Measurements from ENCODE around the gene C7orf57. TPM values are rescaled to one million over a fixed set of nuclear protein-coding genes. Genes with fewer than 3 reads are reported as not detected.
A peak's percentile ranks its signal among the peaks of the same experiment; 100 is the strongest.

Gene C7orf57
- total and polyA plus RNA-seq, 4 donors = 1.6 to 14.5 (median 5.8) TPM

GRCh38 chr7:48011951-48012350 is 23.4 kb upstream of the C7orf57 start:
- no peaks in the 10 kb centered on the region for H3K36me3 ChIP-seq (ENCODE audit: control insufficient read depth in 4 of 4, insufficient read depth in 4 of 4, low read length in 4 of 4)
- no peak for TF ChIP-seq CTCF (IDR thresholded peaks at IDR 0.05; ENCODE audit: control extremely low read depth, extremely low read depth)
- peaks cover 0 to 19% (median 6%) of the 10 kb centered on the region in 5 donors for H3K4me1 ChIP-seq (ENCODE audit: control insufficient read depth in 5 of 5, insufficient read depth in 5 of 5, low read length in 5 of 5)
- 80 to 90% methylated on average over 3 of the region's 3 CpGs for WGBS, 2 donors
- H3K27me3 ChIP-seq (ENCODE audit: control insufficient read depth in 3 of 3, insufficient read depth in 3 of 3, low read length in 2 of 3) = no peaks in the 10 kb centered on the region
- no peak overlapping the region for H3K9ac ChIP-seq (ENCODE audit: insufficient read depth in 1 of 2, low read length in 2 of 2)
- no peaks in the 10 kb centered on the region for H3K9me3 ChIP-seq (ENCODE audit: control insufficient read depth in 4 of 4, insufficient read depth in 3 of 4, low read length in 3 of 4)
- DNase-seq (peak; percentile 55 to 91 (median 88)), ATAC-seq (ENCODE audit: insufficient read depth, low FRiP score) (no peak)
- no peak overlapping the region for H3K27ac ChIP-seq (ENCODE audit: low read depth in 1 of 2, low read length in 1 of 2)
- no peak overlapping the region for H3K4me3 ChIP-seq

GRCh38 chr7:48016641-48017040 is 18.7 kb upstream of the C7orf57 start:
- H3K4me1 ChIP-seq (ENCODE audit: control insufficient read depth in 5 of 5, insufficient read depth in 5 of 5, low read length in 5 of 5) = peaks cover 0 to 5% (median 0%) of the 10 kb centered on the region in 5 donors
- no peak for TF ChIP-seq CTCF (IDR thresholded peaks at IDR 0.05; ENCODE audit: control extremely low read depth, extremely low read depth)
- H3K27me3 ChIP-seq (ENCODE audit: control insufficient read depth in 3 of 3, insufficient read depth in 3 of 3, low read length in 2 of 3) = no peaks in the 10 kb centered on the region
- DNase-seq (no peak), ATAC-seq (ENCODE audit: insufficient read depth, low FRiP score) (no peak)
- H3K9me3 ChIP-seq (ENCODE audit: control insufficient read depth in 4 of 4, insufficient read depth in 3 of 4, low read length in 3 of 4) = no peaks in the 10 kb centered on the region
- no peak overlapping the region for H3K27ac ChIP-seq (ENCODE audit: low read depth in 1 of 2, low read length in 1 of 2)
- H3K4me3 ChIP-seq = no peak overlapping the region
- H3K36me3 ChIP-seq (ENCODE audit: control insufficient read depth in 4 of 4, insufficient read depth in 4 of 4, low read length in 4 of 4) = no peaks in the 10 kb centered on the region
- no peak overlapping the region for H3K9ac ChIP-seq (ENCODE audit: insufficient read depth in 1 of 2, low read length in 2 of 2)

GRCh38 chr7:48017674-48018073 is 17.7 kb upstream of the C7orf57 start:
- ATAC-seq (ENCODE audit: insufficient read depth, low FRiP score) (no peak), DNase-seq (no peak)
- H3K36me3 ChIP-seq (ENCODE audit: control insufficient read depth in 4 of 4, insufficient read depth in 4 of 4, low read length in 4 of 4) = no peaks in the 10 kb centered on the region
- H3K9ac ChIP-seq (ENCODE audit: insufficient read depth in 1 of 2, low read length in 2 of 2) = no peak overlapping the region
- no peak overlapping the region for H3K4me3 ChIP-seq
- H3K27ac ChIP-seq (ENCODE audit: low read depth in 1 of 2, low read length in 1 of 2) = no peak overlapping the region
- H3K9me3 ChIP-seq (ENCODE audit: control insufficient read depth in 4 of 4, insufficient read depth in 3 of 4, low read length in 3 of 4) = no peaks in the 10 kb centered on the region
- no peak for TF ChIP-seq CTCF (IDR thresholded peaks at IDR 0.05; ENCODE audit: control extremely low read depth, extremely low read depth)
- no peaks in the 10 kb centered on the region for H3K27me3 ChIP-seq (ENCODE audit: control insufficient read depth in 3 of 3, insufficient read depth in 3 of 3, low read length in 2 of 3)
- WGBS, 2 donors = 90 to 94% methylated on average over 4 of the region's 4 CpGs
- H3K4me1 ChIP-seq (ENCODE audit: control insufficient read depth in 5 of 5, insufficient read depth in 5 of 5, low read length in 5 of 5) = no peaks in the 10 kb centered on the region

- 60 to 83% methylated on average over 5 of the region's 5 CpGs for WGBS, 2 donors
- no peaks in the 10 kb centered on the region for H3K36me3 ChIP-seq (ENCODE audit: control insufficient read depth in 4 of 4, insufficient read depth in 4 of 4, low read length in 4 of 4)
- ATAC-seq (ENCODE audit: insufficient read depth, low FRiP score) = no peak
Measured at GRCh38 chr7:48025624-48026023, 9.7 kb upstream of the C7orf57 start.

More at GRCh38 chr7:48025624-48026023, 9.7 kb upstream of the C7orf57 start:
- no peaks in the 10 kb centered on the region for H3K4me1 ChIP-seq (ENCODE audit: control insufficient read depth in 5 of 5, insufficient read depth in 5 of 5, low read length in 5 of 5)
- H3K27ac ChIP-seq (ENCODE audit: low read depth in 1 of 2, low read length in 1 of 2) = no peak overlapping the region
- H3K9ac ChIP-seq (ENCODE audit: insufficient read depth in 1 of 2, low read length in 2 of 2) = no peak overlapping the region
- peaks cover 0 to 4% (median 0%) of the 10 kb centered on the region in 3 donors for H3K27me3 ChIP-seq (ENCODE audit: control insufficient read depth in 3 of 3, insufficient read depth in 3 of 3, low read length in 2 of 3)
- peaks cover 0 to 2% (median 0%) of the 10 kb centered on the region in 4 donors for H3K9me3 ChIP-seq (ENCODE audit: control insufficient read depth in 4 of 4, insufficient read depth in 3 of 4, low read length in 3 of 4)
- no peak overlapping the region for H3K4me3 ChIP-seq
- no peak for TF ChIP-seq CTCF (IDR thresholded peaks at IDR 0.05; ENCODE audit: control extremely low read depth, extremely low read depth)
- DNase-seq = no peak

Data from lung (tissue), 12 donors.